Measurements from ENCODE around the gene IDH3G. TPM values are rescaled to one million over a fixed set of nuclear protein-coding genes. Genes with fewer than 3 reads are reported as not detected.
A peak's percentile ranks its signal among the peaks of the same experiment; 100 is the strongest.

IDH3G gene
- total RNA-seq, 1 donor from 2014 or later = 56.7 TPM

DNA sequence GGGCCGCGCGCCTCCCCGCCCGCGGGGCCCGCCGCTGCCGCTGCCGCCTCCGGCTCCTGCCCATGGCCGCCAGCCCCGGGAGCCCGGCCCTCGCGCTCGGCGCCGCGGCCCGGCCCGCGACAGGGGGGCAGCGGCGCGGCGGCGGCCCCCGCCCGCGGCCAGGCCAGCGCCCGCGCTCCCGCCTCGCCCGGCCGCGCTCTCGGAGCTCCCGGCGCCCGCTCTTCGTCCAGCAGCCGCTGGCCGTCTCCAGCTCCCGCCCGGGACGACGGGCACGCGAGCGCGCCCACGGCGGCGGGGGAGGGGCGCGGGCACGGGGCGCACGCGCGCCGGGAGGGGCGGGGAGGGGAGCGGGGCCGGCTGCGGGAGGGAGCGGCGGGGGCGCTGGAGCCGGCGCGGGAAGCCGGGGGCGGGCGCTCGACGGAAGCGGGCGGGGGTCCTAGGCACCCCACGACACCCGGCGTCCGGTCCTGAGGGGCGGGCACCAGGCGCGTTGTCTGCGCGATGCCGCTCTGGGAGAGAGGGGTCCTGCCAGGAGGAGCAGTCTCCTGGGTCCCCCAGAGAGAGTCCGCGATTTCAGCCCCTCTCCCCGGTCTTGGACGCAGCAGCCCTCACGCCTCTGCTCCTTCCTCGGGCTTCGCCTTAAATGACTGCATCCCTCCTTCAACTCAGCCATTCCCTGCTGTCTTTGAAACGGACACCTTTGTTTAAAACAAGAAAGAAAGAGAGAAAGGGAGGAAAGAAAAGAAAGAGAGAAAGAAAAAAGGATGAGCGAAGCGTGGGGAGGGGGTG, 36.7 kb upstream of the IDH3G start:
- Mint-ChIP-seq H3K4me1 (ENCODE audit: low read depth, unreplicated experiment) (no peaks in the 10 kb centered on the region), H3K36me3 (ENCODE audit: unreplicated experiment) (no peaks in the 10 kb centered on the region), H3K27ac (ENCODE audit: unreplicated experiment) (no peak overlapping the region), H3K4me3 (ENCODE audit: unreplicated experiment) (peak overlapping the region; percentile 81), H3K27me3 (ENCODE audit: unreplicated experiment) (peaks cover 4% of the 10 kb centered on the region), H3K9me3 (ENCODE audit: unreplicated experiment) (peaks cover 5% of the 10 kb centered on the region)
- no peak for DNase-seq
- TF ChIP-seq, protein P1, sequence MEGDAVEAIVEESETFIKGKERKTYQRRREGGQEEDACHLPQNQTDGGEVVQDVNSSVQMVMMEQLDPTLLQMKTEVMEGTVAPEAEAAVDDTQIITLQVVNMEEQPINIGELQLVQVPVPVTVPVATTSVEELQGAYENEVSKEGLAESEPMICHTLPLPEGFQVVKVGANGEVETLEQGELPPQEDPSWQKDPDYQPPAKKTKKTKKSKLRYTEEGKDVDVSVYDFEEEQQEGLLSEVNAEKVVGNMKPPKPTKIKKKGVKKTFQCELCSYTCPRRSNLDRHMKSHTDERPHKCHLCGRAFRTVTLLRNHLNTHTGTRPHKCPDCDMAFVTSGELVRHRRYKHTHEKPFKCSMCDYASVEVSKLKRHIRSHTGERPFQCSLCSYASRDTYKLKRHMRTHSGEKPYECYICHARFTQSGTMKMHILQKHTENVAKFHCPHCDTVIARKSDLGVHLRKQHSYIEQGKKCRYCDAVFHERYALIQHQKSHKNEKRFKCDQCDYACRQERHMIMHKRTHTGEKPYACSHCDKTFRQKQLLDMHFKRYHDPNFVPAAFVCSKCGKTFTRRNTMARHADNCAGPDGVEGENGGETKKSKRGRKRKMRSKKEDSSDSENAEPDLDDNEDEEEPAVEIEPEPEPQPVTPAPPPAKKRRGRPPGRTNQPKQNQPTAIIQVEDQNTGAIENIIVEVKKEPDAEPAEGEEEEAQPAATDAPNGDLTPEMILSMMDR (IDR thresholded peaks at IDR 0.05; ENCODE audit: partially characterized antibody, unreplicated experiment) = no peak

DNA sequence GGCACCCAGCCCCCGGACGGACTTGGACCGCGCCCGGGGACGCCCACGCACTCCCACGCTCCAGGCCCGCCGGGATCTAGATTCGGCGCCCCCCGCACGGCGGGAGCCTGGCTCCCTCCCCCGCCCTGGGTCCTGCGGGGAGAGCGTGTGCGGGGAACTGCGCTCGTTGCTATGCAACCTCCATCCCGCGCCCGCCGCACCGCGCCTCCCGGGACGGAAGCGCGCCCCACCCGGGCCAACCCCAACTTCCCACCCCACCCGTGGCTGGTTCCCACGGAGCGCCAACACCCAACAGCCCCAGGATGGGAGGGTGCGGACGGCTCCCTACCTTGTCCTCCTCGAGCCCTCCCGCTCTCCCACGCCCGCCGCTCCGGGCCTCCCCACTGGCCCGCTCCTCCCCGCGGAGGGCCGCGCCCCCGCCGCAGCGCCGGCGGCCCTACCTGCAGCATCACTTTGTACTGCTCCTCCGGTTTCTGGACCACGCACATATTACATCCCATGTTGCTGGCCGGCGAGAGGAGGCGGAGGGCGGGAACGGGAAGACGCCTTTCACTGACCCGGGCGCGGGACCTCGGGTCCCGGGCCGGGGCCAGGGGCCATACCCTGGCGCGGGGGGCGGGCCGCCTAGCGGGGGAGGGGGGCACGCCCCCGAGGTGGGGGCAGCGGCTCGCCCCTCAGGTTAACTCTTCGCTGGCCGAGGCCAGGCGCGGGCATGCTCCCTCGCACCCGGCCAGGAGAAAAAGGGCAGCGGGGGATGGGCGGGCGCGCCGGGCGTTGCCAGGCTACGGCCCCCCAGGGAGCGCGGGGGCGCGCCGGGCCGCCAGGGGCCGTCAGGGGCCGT, 35.8 kb upstream of the IDH3G start, which contains the start of gene PDZD4:
Gene PDZD4 (minus strand): TSS at position 746 of the 841 bp plus-strand sequence. CDS start 246 bp downstream, at position 500.
- Mint-ChIP-seq H3K4me3 (ENCODE audit: unreplicated experiment) (peak within 1 kb of the TSS; percentile 81), H3K27ac (ENCODE audit: unreplicated experiment) (no peak within 1 kb of the TSS), H3K4me1 (ENCODE audit: low read depth, unreplicated experiment) (no peaks in the 10 kb centered on the region), H3K36me3 (ENCODE audit: unreplicated experiment) (no peaks in the 10 kb centered on the region), H3K27me3 (ENCODE audit: unreplicated experiment) (peaks cover 4% of the 10 kb centered on the region), H3K9me3 (ENCODE audit: unreplicated experiment) (peaks cover 5% of the 10 kb centered on the region)
- DNase-seq = peak; percentile 51
- TF ChIP-seq, protein P1 (IDR thresholded peaks at IDR 0.05; ENCODE audit: partially characterized antibody, unreplicated experiment) = no peak

DNA sequence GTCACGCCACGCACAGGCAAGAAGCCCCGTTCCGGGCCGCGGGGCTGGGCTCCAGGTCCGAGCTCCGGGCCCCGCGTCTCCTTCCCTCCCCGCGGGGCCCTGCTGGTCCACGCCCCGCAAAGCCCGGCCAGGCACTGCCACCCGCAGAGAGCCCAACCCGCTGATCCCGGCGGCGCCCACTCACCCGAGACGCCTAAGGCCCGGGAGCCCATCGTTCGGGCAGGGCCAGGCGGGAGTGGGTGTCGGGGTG, 35.3 kb upstream of the IDH3G start:
- peak overlapping the region; percentile 74 for H3K4me3 Mint-ChIP-seq (ENCODE audit: unreplicated experiment)
- H3K27ac Mint-ChIP-seq (ENCODE audit: unreplicated experiment) = no peak overlapping the region
- TF ChIP-seq, protein P1 (IDR thresholded peaks at IDR 0.05; ENCODE audit: partially characterized antibody, unreplicated experiment) = no peak
- no peak for DNase-seq
- H3K36me3 Mint-ChIP-seq (ENCODE audit: unreplicated experiment) = no peaks in the 10 kb centered on the region
- H3K4me1 Mint-ChIP-seq (ENCODE audit: low read depth, unreplicated experiment) = no peaks in the 10 kb centered on the region
- peaks cover 4% of the 10 kb centered on the region for H3K27me3 Mint-ChIP-seq (ENCODE audit: unreplicated experiment)
- H3K9me3 Mint-ChIP-seq (ENCODE audit: unreplicated experiment) = peaks cover 5% of the 10 kb centered on the region

DNA sequence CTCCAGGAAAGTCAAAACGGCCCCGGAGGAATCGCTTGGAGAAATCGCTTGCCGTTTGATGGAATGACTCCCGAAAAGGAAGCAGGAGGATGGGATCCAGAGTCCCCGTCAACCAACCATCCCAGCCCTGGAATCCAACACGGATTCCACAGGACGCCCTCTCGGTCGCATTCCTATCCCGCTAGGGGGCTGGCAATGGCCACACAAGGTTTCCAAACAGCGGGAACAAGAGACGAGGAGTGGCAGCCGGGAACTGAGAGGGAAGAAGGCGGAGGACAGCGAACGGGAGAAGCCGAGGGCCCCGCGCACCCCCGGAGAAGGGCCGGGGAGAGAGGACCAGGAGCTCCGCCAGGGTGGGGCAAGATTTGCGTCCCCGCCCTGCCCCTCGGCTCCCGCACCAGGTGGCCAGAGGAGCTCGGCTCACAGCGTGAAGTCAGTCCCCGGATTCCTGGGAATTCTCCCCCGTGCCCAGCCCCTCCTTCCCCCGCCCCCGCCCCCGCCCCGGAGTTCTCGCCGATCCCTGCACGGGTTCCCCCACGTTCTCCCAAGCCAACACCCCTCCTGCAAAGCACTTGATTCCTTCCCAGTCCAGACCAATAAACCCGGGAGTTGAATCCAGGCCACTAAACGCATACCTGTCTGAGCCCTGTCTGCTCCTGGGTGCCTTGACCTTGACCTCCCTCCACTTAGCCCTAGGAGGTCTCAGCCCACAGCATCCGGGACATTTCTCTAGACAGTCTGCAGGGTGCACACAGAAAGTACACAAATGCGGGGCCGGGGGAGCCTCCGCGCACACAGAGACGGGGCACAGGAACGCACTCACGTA, 34.8 kb upstream of the IDH3G start:
- Mint-ChIP-seq H3K4me1 (ENCODE audit: low read depth, unreplicated experiment) (no peaks in the 10 kb centered on the region), H3K27ac (ENCODE audit: unreplicated experiment) (no peak overlapping the region), H3K9me3 (ENCODE audit: unreplicated experiment) (peaks cover 5% of the 10 kb centered on the region), H3K27me3 (ENCODE audit: unreplicated experiment) (peaks cover 4% of the 10 kb centered on the region), H3K36me3 (ENCODE audit: unreplicated experiment) (no peaks in the 10 kb centered on the region), H3K4me3 (ENCODE audit: unreplicated experiment) (peak overlapping the region; percentile 74)
- DNase-seq = no peak
- TF ChIP-seq, protein P1 (IDR thresholded peaks at IDR 0.05; ENCODE audit: partially characterized antibody, unreplicated experiment) = no peak

Measured in glutamatergic neuron (in vitro differentiated cells).